ENCODE data around the gene RNF208.

The RNF208 gene

GRCh38 chr9:137172901-137173795 lies 48.9 kb downstream of the RNF208 start:
- no peak for DNase-seq

GRCh38 chr9:137171149-137171900 lies 50.7 kb downstream of the RNF208 start:
- DNase-seq = no peak

GRCh38 chr9:137170486-137171148 lies 51.4 kb downstream of the RNF208 start:
- no peak for DNase-seq

Measured in NCI-H226 (cell line).